Measurements from ENCODE around the gene ACAP3. TPM values are rescaled to one million over a fixed set of nuclear protein-coding genes. Genes with fewer than 3 reads are reported as not detected.
A peak's percentile ranks its signal among the peaks of the same experiment; 100 is the strongest.

The ACAP3 gene
- total RNA-seq, 1 donor from 2014 or later, result 55.2 TPM

GRCh38 chr1:1299686-1300351 lies 7.9 kb downstream of the ACAP3 start:
- no peak overlapping the region for H3K4me3 ChIP-seq
- DNase-seq (no peak), ATAC-seq (no peak)
- no peaks in the 10 kb centered on the region for H3K9me3 ChIP-seq
- H3K27me3 ChIP-seq, result no peaks in the 10 kb centered on the region
- no peak overlapping the region for H3K27ac ChIP-seq
- TF ChIP-seq CTCF (IDR thresholded peaks at IDR 0.05), result peak; percentile 28
- intact Hi-C loops (cut with DNase I), result no loop called here
- no peaks in the 10 kb centered on the region for H3K36me3 ChIP-seq
- H3K4me1 ChIP-seq, result peaks cover 6% of the 10 kb centered on the region

- Histone ChIP-seq H3K36me3 (no peaks in the 10 kb centered on the region), H3K27me3 (no peaks in the 10 kb centered on the region), H3K27ac (no peak overlapping the region), H3K4me1 (no peaks in the 10 kb centered on the region), H3K9me3 (no peaks in the 10 kb centered on the region), H3K4me3 (no peak overlapping the region)
- no peak for ATAC-seq
- TF ChIP-seq CTCF (IDR thresholded peaks at IDR 0.05), result no peak
- DNase-seq, result no peak
- intact Hi-C loops (cut with DNase I), result no loop called here
These were observed 8.7 kb downstream of the ACAP3 start for GRCh38 chr1:1298861-1299685.

GRCh38 chr1:1297802-1298424 lies 9.8 kb downstream of the ACAP3 start:
- no peaks in the 10 kb centered on the region for H3K9me3 ChIP-seq
- H3K4me1 ChIP-seq, result no peaks in the 10 kb centered on the region
- no peak overlapping the region for H3K4me3 ChIP-seq
- no peak for TF ChIP-seq CTCF (IDR thresholded peaks at IDR 0.05)
- no peak for DNase-seq
- no peaks in the 10 kb centered on the region for H3K27me3 ChIP-seq
- no peak for ATAC-seq
- intact Hi-C loops (cut with DNase I), result no loop called here
- H3K27ac ChIP-seq, result no peak overlapping the region
- no peaks in the 10 kb centered on the region for H3K36me3 ChIP-seq

- no peaks in the 10 kb centered on the region for H3K9me3 ChIP-seq
- no peak for TF ChIP-seq CTCF (IDR thresholded peaks at IDR 0.05)
- H3K27ac ChIP-seq, result no peak overlapping the region
- intact Hi-C loops (cut with DNase I), result no loop called here
- DNase-seq (no peak), ATAC-seq (no peak)
- H3K4me3 ChIP-seq, result no peak overlapping the region
- H3K36me3 ChIP-seq, result no peaks in the 10 kb centered on the region
- H3K27me3 ChIP-seq, result no peaks in the 10 kb centered on the region
- H3K4me1 ChIP-seq, result no peaks in the 10 kb centered on the region
These were observed 11.4 kb downstream of the ACAP3 start for GRCh38 chr1:1296070-1297061.
